ENCODE results near the gene TES.

The TES gene

GRCh38 chr7:116195451-116195850, 14.9 kb upstream of the TES start:
- DNase-seq, result no peak

DNA sequence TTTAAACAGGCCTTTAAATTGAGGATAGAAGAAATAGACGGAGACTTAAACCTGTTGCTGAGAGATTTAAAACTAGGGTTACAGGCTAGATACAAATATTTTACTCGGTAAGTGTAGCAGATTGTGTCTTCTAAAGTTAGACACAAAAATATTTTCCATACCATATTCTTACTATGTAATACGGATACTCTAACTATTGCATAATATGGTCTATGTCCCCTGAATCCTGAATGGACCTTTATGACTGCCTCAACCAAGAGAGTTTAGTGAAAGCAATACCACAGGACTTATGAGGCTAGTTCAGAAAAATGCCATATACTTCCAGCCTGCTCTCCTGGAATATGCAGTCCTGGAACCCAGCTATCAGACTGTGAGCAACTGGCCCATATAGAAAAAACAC, 13.4 kb upstream of the TES start:
- DNase-seq, result no peak

- DNase-seq, result no peak
Measured at GRCh38 chr7:116197360-116197759, 13.0 kb upstream of the TES start.

- no peak for DNase-seq
Measured at GRCh38 chr7:116198748-116199410, 11.5 kb upstream of the TES start.

DNA sequence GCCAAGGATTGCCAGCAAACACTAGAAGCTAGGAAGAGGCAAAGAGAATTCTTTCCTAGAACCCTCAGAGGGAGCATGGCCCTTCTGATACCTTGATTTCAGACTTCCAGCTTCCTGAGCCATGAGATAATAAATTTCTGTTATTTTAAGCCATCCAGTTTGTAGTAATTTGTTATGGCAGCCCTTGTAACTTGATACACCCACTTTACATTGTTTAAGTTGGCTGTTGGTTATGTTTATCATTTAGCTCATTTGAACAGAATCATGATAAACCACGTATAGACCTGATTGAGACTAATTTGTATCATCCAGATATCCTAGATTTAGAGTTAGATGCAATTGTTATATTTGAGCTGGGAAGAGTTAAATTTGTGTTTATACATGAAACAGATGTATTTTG, 9.4 kb upstream of the TES start:
- no peak for DNase-seq

GRCh38 chr7:116206141-116206540, 4.2 kb upstream of the TES start:
- DNase-seq, result no peak

DNA sequence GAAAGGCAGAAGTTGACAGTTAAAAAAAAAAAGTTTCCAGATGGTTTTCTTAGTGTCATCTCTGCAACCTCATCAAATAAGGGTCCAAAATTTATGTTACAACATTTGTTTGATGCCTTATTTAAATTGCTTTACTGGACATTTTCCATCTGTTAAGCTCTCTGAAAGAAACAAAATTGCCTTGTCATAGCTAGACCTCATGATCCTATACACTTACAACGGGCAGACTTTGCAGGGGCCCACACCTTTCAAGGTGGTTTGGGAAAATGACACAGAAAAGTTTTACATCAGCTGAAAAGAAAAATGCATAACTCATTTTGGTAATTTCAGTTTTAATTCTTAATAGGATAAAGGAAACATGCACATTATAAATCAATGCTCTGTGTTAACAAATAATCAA, 1.4 kb upstream of the TES start:
- no peak for DNase-seq

DNA sequence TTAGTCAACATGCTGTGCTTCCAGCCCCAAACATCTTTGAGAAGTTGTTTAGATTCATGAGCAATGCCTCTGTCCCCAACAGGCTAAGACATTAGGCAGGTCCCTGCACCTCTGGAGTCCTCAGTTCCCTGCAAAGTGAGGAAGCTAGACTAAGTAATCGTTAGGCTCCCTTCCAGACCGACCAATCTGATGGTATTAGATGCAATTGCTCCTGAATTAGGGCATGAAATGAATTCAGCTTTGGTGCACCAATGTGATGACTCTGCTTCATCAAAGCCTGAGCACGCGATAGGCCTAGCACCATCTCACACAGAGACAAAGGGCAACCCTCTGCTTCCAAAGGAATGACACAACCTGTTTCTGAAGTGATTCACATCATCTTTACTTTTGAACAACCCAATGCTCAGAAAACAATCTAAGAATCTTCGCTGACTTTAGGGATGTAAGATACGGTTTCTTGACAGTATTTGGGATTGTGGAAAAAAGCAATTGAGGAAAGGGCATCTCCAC, 723 bp upstream of the TES start:
- DNase-seq, result peak in 1 of 2 experiments; percentile 9

DNA sequence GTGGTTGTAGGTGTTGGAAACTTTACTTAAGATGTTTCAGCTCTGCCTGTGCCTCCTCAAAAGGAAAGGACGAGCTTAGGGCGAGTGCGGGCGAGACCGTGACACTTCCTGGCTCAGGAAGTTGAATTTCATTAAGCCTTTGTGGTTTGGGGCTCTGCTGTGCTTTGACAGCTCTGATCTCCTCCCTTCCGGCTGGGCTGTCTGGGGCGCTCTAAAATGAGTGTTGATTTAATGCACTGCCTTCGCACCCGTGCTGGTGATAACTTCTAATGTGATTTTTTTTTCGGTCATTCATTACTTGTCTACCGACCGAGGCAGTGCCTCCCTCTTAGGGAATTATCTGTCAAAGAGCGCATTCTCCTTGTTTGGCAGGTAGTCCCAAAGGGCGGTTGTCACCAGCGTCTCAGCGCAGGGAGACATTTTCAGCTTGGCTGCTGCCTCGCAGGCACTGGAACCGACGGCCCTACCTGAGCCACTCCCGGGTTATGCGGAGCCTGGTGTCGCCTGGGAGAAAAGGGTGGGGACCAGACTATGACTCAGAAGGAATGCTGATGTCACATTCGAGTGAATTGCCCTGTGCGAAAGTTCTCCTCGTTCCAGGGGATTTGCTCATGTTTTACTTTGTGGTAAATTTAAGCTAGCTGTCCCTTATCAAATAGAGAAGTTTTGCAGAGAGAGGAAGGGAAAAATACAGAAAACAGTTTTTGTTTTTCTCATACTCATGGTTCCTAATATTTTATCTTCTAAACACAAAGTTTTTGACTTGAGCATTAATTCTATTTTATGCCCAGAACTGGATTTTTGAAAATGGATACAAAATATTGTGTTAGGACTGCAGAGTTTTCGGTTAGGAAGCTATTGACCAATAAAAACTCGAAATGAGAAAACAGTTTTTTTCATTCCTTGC, 920 bp downstream of the TES start:
- peak; percentile 72 to 73 for DNase-seq

DNA sequence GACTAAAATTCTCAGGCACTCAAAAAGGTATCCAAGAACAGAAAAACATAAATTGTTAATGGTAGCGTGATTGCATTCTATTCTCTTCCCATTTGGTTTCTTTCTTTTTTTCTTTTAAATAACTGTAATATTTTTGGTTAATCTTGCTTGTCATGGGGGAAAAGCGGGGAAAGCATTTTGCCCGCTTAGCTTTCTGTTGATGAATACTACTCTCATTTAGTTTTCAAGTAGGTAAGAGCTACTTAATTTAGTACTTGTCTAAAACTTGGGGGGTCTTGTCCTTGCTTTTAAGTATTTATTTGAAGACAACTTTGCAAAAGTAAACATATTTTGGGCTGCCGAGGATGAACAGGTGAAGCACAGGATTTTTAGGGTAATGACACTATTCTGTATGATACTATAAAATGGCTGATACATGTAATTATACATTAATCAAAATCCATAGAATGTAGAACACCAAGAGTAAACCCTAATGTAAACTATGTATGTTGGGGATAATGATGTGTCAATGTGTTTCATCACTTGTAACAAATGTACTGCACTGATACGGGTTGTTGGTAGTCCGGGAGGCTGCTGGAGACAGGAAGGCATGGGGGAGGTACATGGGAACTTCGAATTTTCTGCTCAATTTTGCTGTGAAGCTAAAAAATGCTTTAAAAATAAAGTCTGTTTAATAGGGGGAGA, 1.7 kb downstream of the TES start:
- DNase-seq, result no peak

GRCh38 chr7:116212869-116213268, 2.5 kb downstream of the TES start:
- DNase-seq, result no peak

DNA sequence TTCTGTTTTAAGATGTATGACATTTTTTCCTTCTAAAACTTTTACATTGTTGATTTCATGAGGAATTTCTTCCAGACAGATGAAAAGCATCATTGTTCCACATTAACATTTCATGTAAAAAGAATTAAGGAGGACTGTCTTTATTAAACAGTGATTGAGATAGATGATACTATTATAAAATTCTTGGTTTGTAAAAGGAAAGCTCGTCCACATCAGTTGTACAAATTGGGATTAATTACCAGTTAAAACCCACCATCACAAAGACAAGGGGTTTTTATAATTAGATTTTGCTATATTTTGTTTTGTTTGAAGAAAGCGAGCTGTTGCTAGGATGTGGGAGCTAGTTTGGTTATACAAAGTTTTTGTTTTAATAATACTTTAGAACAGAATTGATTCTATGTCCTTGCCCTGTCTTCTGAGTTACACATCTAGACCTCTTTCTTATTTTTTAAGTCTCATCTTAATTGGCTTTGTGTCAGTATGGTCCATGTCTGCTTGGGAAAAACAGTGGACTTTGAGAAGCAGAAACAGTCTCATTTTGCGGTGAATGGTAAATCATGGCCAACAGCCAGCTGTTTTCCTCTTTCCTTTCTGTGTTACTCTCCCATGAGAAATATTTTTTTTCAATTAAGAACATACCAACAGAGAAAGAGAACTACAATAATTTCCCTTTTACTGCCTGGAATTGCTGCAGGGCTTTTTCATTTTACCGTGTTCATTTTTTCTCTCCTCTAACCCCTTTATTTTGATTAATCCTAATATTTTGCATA, 3.2 kb downstream of the TES start:
- no peak for DNase-seq

DNA sequence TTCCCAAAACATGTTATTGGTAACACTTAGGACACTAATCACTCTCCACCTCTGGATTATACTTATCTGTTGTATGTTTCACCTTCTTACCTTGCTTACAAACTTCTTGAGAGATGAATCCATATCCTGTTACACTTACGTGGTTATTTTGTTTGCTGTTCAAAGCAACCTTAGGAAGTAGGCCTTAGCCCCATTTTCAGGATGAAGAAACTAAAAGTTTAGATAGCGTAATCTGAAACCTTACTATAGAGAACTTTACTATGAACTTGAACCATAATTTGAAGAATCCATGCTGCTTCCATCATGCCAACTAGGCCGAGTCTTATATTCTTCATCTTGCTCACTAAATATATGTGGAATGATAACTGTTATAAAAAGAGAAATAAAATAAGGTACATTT, 4.6 kb downstream of the TES start:
- no peak for DNase-seq

- no peak for DNase-seq
Measured at GRCh38 chr7:116215551-116215950, 5.2 kb downstream of the TES start.

GRCh38 chr7:116216956-116217571, 6.7 kb downstream of the TES start:
- DNase-seq, result no peak

DNA sequence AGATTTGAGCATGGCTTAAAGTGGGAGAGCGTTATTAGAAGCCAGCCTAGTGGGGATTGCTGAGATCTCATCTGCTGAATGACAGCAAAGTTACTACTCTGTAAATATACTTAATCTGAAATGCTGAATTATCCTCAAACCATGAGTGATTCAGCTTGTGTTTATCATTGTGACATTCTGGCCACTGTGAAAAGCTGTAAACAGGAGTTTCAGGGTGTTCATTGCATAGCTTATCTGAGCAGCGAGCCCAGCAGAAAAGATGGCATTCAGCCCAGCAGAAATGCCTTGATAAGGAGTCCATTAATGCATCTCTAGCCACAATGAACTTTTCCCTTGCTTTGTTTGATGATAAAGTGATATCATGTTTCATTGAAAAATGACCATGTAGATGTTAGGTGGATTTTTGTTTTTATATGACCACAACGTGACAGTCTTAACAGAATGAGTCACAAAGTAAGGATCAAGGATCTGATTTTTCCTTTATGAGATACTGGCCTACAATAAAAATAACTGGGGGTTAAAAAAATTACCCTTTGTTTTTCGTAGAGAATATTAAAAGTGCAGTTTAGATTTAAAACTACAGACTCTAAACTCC, 7.8 kb downstream of the TES start:
- no peak for DNase-seq

DNA sequence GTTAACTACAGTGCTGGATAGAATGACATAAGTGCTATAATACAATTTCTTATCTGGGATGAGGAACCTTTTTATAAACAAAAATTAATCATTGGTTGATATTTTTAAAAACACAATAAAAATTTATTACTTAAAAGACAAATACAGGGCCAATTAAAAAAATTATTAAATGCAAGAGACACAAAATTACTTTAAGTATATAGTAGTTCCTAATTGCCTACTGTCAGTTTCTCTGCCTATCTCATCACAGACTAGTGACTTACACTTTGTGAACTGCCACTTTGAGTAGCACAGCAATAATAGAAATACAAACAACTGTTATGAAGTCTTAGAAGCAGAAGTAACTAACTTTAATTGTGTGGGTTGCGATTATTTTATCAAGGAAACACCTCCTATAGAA, 8.4 kb downstream of the TES start:
- DNase-seq, result no peak

- no peak for DNase-seq
Measured at GRCh38 chr7:116219288-116219687, 8.9 kb downstream of the TES start.

DNA sequence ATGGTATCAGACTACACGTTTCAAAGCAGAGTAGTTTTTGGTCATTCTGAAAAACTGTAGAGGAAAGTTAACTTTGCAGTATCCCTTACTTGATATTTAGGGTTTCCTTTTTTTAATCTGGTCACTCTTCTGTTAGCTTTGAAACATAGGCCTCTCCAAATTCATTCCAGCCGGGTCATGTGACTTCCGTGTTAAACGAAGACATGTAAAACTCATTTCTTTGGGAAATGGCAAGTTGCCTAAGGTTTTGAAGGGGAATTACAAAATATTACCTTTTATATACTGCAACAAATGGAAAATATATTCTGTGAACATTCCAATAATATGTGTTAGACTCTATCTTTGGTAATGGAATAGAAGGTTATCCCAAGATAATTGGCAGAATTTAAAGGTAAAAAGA, 9.5 kb downstream of the TES start:
- no peak for DNase-seq

DNA sequence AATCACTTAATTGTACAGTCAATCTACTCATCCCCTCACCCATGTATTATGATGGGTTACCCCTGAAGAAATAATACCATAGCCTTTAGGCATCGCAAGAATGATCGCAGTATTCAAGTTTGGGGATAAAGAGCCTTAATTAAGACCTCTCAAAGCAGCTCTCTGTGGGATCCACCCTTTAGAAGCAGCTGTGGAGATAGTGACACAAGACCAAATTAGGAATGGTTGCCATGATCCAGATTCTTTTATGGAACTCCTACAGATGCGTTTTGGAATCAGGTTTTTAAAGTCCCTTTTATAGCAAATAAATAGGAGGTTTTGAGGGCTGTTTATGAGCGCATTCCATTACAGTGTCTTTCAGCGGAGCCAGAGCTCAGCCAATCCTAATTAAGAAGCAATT, 12.2 kb downstream of the TES start:
- DNase-seq, result no peak

- no peak for DNase-seq
Measured at GRCh38 chr7:116223588-116223987, 13.2 kb downstream of the TES start.

GRCh38 chr7:116224492-116225098, 14.3 kb downstream of the TES start:
- DNase-seq, result no peak

Measured in activated CD4-positive, alpha-beta T cell treated with anti-CD3 and anti-CD28 coated beads, Interleukin-2, amount 50 U/mL, for 4 hours (primary cell).